GM12878 (cell line): ENCODE data around the gene SARM1. TPM values are rescaled to one million over a fixed set of nuclear protein-coding genes. Genes with fewer than 3 reads are reported as not detected.
"Not testable (repeated sequence)": the region's sequence is repeated elsewhere in the genome, so short reads cannot be mapped to it uniquely, and the experiment has no call there.

Source experiments
- ATAC-seq: fragments of 200-7000 bp; cut with Tn5 transposase; 3 replicates; pipeline ENCODE4 v1.9.1; 2020; ENCODE audit warnings: mild to moderate bottlenecking, moderate library complexity
- BruUV-seq: library from RNA; stranded (reverse); fragments of 400-500 nt; replicated peaks from 2 replicates; lab custom pipeline; 2021; lab: Mats Ljungman, UMichigan
- CTCF ChIA-PET: fragments of 300-600 bp; sonication (Branson Sonifier 250); formaldehyde crosslinking; extraction: SDS; loops from one replicate; lab custom pipeline; 2021; ENCODE audit warnings: inconsistent platforms; lab: Yijun Ruan, JAX
- POLR2A ChIA-PET: fragments of 350-600 bp; formaldehyde crosslinking; extraction: SDS; loops from one replicate; lab custom pipeline; 2021; ENCODE audit warnings: inconsistent platforms; lab: Charles Lee
- RAD21 ChIA-PET: fragments of 300-600 bp; sonication (Branson Sonifier 250); formaldehyde crosslinking; loops from one replicate; lab custom pipeline; 2023; ENCODE audit warnings: antibody characterized with exemption; ENCODE audit not compliant: unreplicated experiment; lab: Charles Lee
- SMC1A ChIA-PET: fragments of 300-600 bp; sonication (Branson Sonifier 250); formaldehyde crosslinking; loops from one replicate; lab custom pipeline; 2023; ENCODE audit not compliant: unreplicated experiment, uncharacterized antibody; lab: Charles Lee
- DNase-seq: peaks from one replicate; pipeline ENCODE4 v3.0.0-alpha.2; 2011; ENCODE audit warnings: low read depth, low spot score
- FAIRE-seq: peaks from 3 replicates; lab custom pipeline; 2011; peaks lifted over from hg19 to GRCh38; lab: Jason Lieb, UNC
- H2AFZ ChIP-seq: 2 replicates; pipeline ENCODE4 v1.6.0; 2011; ENCODE audit warnings: low read depth, low read length, control low read depth; ENCODE audit not compliant: control insufficient read depth
- H3K27ac ChIP-seq: 2 replicates; pipeline ENCODE4 v1.5.1; 2011; ENCODE audit warnings: control low read depth; ENCODE audit not compliant: control insufficient read depth, insufficient read depth
- H3K27me3 ChIP-seq, 2 experiments: replicated peaks in 1 of 2; 2 replicates each; pipeline versions ENCODE4 v1.6.0 to v1.6.1; 2011; ENCODE audit warnings: low read length in 1 of 2; ENCODE audit not compliant: control insufficient read depth in 2 of 2, insufficient read depth in 2 of 2
- H3K36me3 ChIP-seq, 2 experiments: 2 replicates each; pipeline ENCODE4 v1.5.1; 2011; ENCODE audit warnings: low read length in 1 of 2; ENCODE audit not compliant: control insufficient read depth in 2 of 2, insufficient read depth in 2 of 2
- H3K4me1 ChIP-seq: 2 replicates; pipeline ENCODE4 v1.6.1; 2011; ENCODE audit warnings: mild to moderate bottlenecking, low read length, moderate library complexity, mixed read lengths; ENCODE audit not compliant: control insufficient read depth, insufficient read depth
- H3K4me2 ChIP-seq: 2 replicates; pipeline ENCODE4 v1.6.0; 2011; ENCODE audit warnings: control low read depth; ENCODE audit not compliant: control insufficient read depth, insufficient read depth
- H3K4me3 ChIP-seq: fragments of 200-600 bp; sonication (generic); 2 replicates; pipeline ENCODE4 v1.5.1; 2016
- H3K79me2 ChIP-seq: 2 replicates; pipeline ENCODE4 v1.6.0; 2011; ENCODE audit warnings: low read length; ENCODE audit not compliant: control insufficient read depth, insufficient read depth
- H3K9ac ChIP-seq: 2 replicates; pipeline ENCODE4 v1.8.0; 2011; ENCODE audit warnings: low read length, control low read depth, mixed read lengths; ENCODE audit not compliant: control insufficient read depth, insufficient read depth
- H3K9me3 ChIP-seq: replicated peaks from 3 replicates; pipeline ENCODE4 v1.5.1; 2011; ENCODE audit warnings: mild to moderate bottlenecking, low read length; ENCODE audit not compliant: control insufficient read depth, insufficient read depth
- H4K20me1 ChIP-seq: 2 replicates; pipeline ENCODE4 v1.6.0; 2011; ENCODE audit not compliant: control insufficient read depth, insufficient read depth
- ASH2L ChIP-seq: fragments of 300-600, 200-600 bp; sonication (generic); IDR thresholded peaks from 2 replicates; pipeline ENCODE4 v1.6.1; 2017; ENCODE audit warnings: low read depth, mild to moderate bottlenecking, borderline replicate concordance
- E4F1 ChIP-seq: fragments of 450-650 bp; IDR thresholded peaks from 2 replicates; pipeline ENCODE4 v1.6.1; 2018; ENCODE audit warnings: borderline replicate concordance, mild to moderate bottlenecking; ENCODE audit not compliant: partially characterized antibody
- RB1 ChIP-seq: fragments of 450-650 bp; formaldehyde crosslinking; IDR thresholded peaks from 2 replicates; pipeline ENCODE4 v1.6.1; 2017; ENCODE audit warnings: mild to moderate bottlenecking, borderline replicate concordance
- WGBS: methylation state at CpG from one replicate; pipeline ENCODE4 v1.1.6; 2016; ENCODE audit warnings: low lambda C conversion rate; ENCODE audit not compliant: insufficient replicate concordance, insufficient coverage; ENCODE audit errors: missing lambda C conversion rate; 5-methylcytosine and 5-hydroxymethylcytosine counted together
- in situ Hi-C: fragments of 300-500 bp; cut with MboI; formaldehyde crosslinking; loops from 9 replicates; pipeline ENCODE4 v1.14.3; 2018; ENCODE audit warnings: mixed read lengths
- intact Hi-C: fragments of 100-400 bp; cut with micrococcal nuclease; formaldehyde crosslinking; loops from one replicate; pipeline ENCODE4 v1.14.2; 2022; ENCODE audit not compliant: unreplicated experiment
- polyA plus RNA-seq, 11 experiments: library from polyadenylated mRNA; depleted of rRNA in 4 of 11; unstranded in 6 of 11; stranded (reverse) in 5 of 11; fragments of >200 nt; fragmentation: Nextera tagmentation in 4 of 11; fragmentation: Illumina TruSeq in 1 of 11; extraction: Ambion mirVana in 4 of 11; extraction: Trizol in 1 of 11; gene quantifications; 1 replicate in 1 of 11; 2 replicates in 10 of 11; pipeline versions ENCODE4 v1.2.1 to v1.2.3, GENCODE V29; 2011 to 2016; ENCODE audit warnings: inconsistent platforms in 2 of 11, missing spikeins in 2 of 11, low read depth in 1 of 11
- total RNA-seq, 4 experiments: library from RNA; depleted of rRNA in 3 of 4; stranded (reverse); fragments of >200 nt in 3 of 4; fragmentation: Illumina TruSeq in 1 of 4; extraction: Trizol in 1 of 4; gene quantifications; 2 replicates each; pipeline versions ENCODE4 v1.2.1 to v1.2.3, GENCODE V29; 2013 to 2021

SARM1 gene
- total and polyA plus RNA-seq, 10 of the 15 experiments (the other 5 are each of a cell fraction or from before 2014, with no cell fraction given), result 0.56 to 25.3 (median 11.9) TPM

- TF ChIP-seq RB1, result no peak
- no peak for TF ChIP-seq ASH2L
- TF ChIP-seq E4F1, result no peak
Observed at GRCh38 chr17:28338056-28338768, 33.3 kb upstream of the SARM1 start (continued).

GRCh38 chr17:28338769-28339212, 32.7 kb upstream of the SARM1 start:
- CTCF ChIA-PET, result interaction anchor here (2.3 kb wide), 1 partner anchor 77 kb away, joined by 8 read pairs; no protein-coding TSS in a partner anchor
- H4K20me1 ChIP-seq, DNase-seq, intact Hi-C loops, H3K9ac ChIP-seq, H2AFZ ChIP-seq, H3K27me3 ChIP-seq, SMC1A ChIA-PET, H3K4me3 ChIP-seq, H3K4me1 ChIP-seq, H3K4me2 ChIP-seq, ATAC-seq, BruUV-seq, RAD21 ChIA-PET, H3K9me3 ChIP-seq, FAIRE-seq, H3K27ac ChIP-seq: not testable (repeated sequence)
- WGBS, result 100% methylated on average over 4 of the region's 8 CpGs
- POLR2A ChIA-PET, result interaction anchor here (0.6 kb wide), 1 partner anchor 559 kb away, joined by 3 read pairs; no protein-coding TSS in a partner anchor
- peaks cover 19% of the 10 kb centered on the region for H3K79me2 ChIP-seq
- peaks cover 6 to 13% of the 10 kb centered on the region in 2 experiments; a peak in 3 of 4 replicates for H3K36me3 ChIP-seq
- in situ Hi-C loops, result loop anchor here (10.0 kb wide), 1 partner anchor 616 kb away; the partner anchor contains the start of gene PHF12
